Lung (tissue), 12 donors: ENCODE results near the gene GTPBP4. TPM values are rescaled to one million over a fixed set of nuclear protein-coding genes. Genes with fewer than 3 reads are reported as not detected.

Experiments used
- ATAC-seq: fragments of 200-7000 bp; cut with Tn5 transposase; one replicate; pipeline ENCODE4 v1.9.1; 2020; ENCODE audit warnings: moderate number of reproducible peaks; ENCODE audit not compliant: insufficient read depth, low FRiP score
- DNase-seq, 3 donors: peaks; one replicate each; pipeline ENCODE4 v3.0.0-alpha.2; 2013 to 2017
- H3K27ac ChIP-seq, 2 donors: one replicate each; pipeline ENCODE4 v1.5.1; 2013; ENCODE audit warnings: mild to moderate bottlenecking in 2 of 2, moderate library complexity in 2 of 2, control low read depth in 1 of 2, inconsistent platforms in 1 of 2, low read depth in 1 of 2, low read length in 1 of 2
- H3K27me3 ChIP-seq, 3 donors: one replicate each; pipeline ENCODE4 v1.5.1; 2013; ENCODE audit warnings: low read length in 2 of 3; ENCODE audit not compliant: control insufficient read depth in 3 of 3, insufficient read depth in 3 of 3
- H3K36me3 ChIP-seq, 4 donors: one replicate each; pipeline ENCODE4 v1.5.1; 2013; ENCODE audit warnings: low read length in 4 of 4, mild to moderate bottlenecking in 1 of 4, moderate library complexity in 1 of 4; ENCODE audit not compliant: control insufficient read depth in 4 of 4, insufficient read depth in 4 of 4
- H3K4me1 ChIP-seq, 5 donors: one replicate each; pipeline ENCODE4 v1.5.1; 2013; ENCODE audit warnings: low read length in 5 of 5, mild to moderate bottlenecking in 2 of 5, moderate library complexity in 1 of 5; ENCODE audit not compliant: control insufficient read depth in 5 of 5, insufficient read depth in 5 of 5
- H3K4me3 ChIP-seq: one replicate; pipeline ENCODE4 v1.5.1; 2013; ENCODE audit warnings: mild to moderate bottlenecking, control low read depth, moderate library complexity
- H3K9ac ChIP-seq, 2 donors: one replicate each; pipeline ENCODE4 v1.5.1; 2013; ENCODE audit warnings: low read length in 2 of 2, control low read depth in 1 of 2; ENCODE audit not compliant: insufficient read depth in 1 of 2
- H3K9me3 ChIP-seq, 4 donors: one replicate each; pipeline ENCODE4 v1.5.1; 2013; ENCODE audit warnings: low read length in 3 of 4, mild to moderate bottlenecking in 1 of 4, moderate library complexity in 1 of 4; ENCODE audit not compliant: control insufficient read depth in 4 of 4, insufficient read depth in 3 of 4
- CTCF ChIP-seq: IDR thresholded peaks from 2 replicates; pipeline ENCODE4 v1.5.1; 2012; ENCODE audit warnings: mild to moderate bottlenecking; ENCODE audit errors: control extremely low read depth, extremely low read depth
- WGBS, 2 donors: extraction: QIAGEN DNeasy Blood & Tissue Kit; methylation state at CpG; one replicate each; pipeline ENCODE4 v1.1.7; 2013; 5-methylcytosine and 5-hydroxymethylcytosine counted together
- polyA plus RNA-seq, 2 donors: library from polyadenylated mRNA; stranded (reverse); fragments of 200-250 nt; gene quantifications; one replicate each; pipeline ENCODE4 v1.2.1, GENCODE V29; 2013
- total RNA-seq, 2 donors: library from RNA; depleted of rRNA in 1 of 2; stranded (reverse); fragments of >200 nt in 1 of 2; gene quantifications; one replicate each; pipeline ENCODE4 v1.2.1, GENCODE V29; 2014 to 2021
- donor health status: control.
- donor health status: control.
- donor health status: Bipolar disorder and iron deficiency.
- donor health status: healthy.
- donor health status: DM: yes; HTN: yes; CAD: no.

GTPBP4 gene
- total and polyA plus RNA-seq, 4 donors, result 17.6 to 43.6 (median 39.1) TPM

- H3K4me1 ChIP-seq, result peaks cover 0 to 5% (median 0%) of the 10 kb centered on the region in 5 donors
- H3K9me3 ChIP-seq, result no peaks in the 10 kb centered on the region
- no peaks in the 10 kb centered on the region for H3K27me3 ChIP-seq
- no peak for ATAC-seq
- H3K4me3 ChIP-seq, result no peak overlapping the region
- H3K9ac ChIP-seq, result no peak overlapping the region
- no peak for TF ChIP-seq CTCF
- DNase-seq, result no peak
- no peak overlapping the region for H3K27ac ChIP-seq
- WGBS, 2 donors, result 91 to 96% methylated on average over 21 of the region's 21 CpGs
- no peaks in the 10 kb centered on the region for H3K36me3 ChIP-seq
These were observed 33.8 kb upstream of the GTPBP4 start for GRCh38 chr10:954396-954795.

GRCh38 chr10:955127-955819 lies 33.0 kb upstream of the GTPBP4 start:
- ATAC-seq (peak; percentile 47), DNase-seq (peak in 1 of 3 donors; percentile 35)
- no peak for TF ChIP-seq CTCF
- Histone ChIP-seq H3K4me1 (peaks cover 0 to 4% (median 0%) of the 10 kb centered on the region in 5 donors), H3K9me3 (no peaks in the 10 kb centered on the region), H3K4me3 (no peak overlapping the region), H3K36me3 (no peaks in the 10 kb centered on the region), H3K27ac (peak overlapping the region in 1 of 2 donors; percentile 57), H3K9ac (peak overlapping the region; percentile 39 to 55), H3K27me3 (peaks cover 0 to 3% (median 0%) of the 10 kb centered on the region in 3 donors)
- 41 to 53% methylated on average over 13 of the region's 13 CpGs for WGBS, 2 donors

DNA sequence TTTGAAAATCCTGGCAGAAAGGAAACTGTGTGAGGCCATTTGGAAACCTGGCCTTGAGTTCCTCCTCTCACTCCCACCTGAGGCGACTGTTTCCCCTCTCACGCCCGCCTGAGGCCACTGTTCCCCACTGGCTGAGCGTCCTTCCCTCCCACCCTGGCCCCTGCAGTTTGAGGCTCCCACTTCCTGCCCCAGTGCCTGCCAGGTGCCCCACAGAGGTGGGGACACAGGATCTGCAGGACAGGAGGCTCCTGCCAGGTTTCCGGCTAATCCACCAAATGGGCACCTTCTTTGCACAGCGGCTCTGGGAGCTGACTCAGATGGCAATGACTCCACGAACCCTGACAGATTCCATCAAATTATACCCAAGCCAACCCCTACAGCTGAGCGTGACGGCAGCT lies 32.4 kb upstream of the GTPBP4 start:
- Histone ChIP-seq H3K36me3 (no peaks in the 10 kb centered on the region), H3K27ac (peak overlapping the region in 1 of 2 donors; percentile 83), H3K27me3 (peaks cover 0 to 3% (median 0%) of the 10 kb centered on the region in 3 donors), H3K9ac (peak overlapping the region; percentile 39 to 55), H3K4me3 (no peak overlapping the region), H3K4me1 (peaks cover 0 to 4% (median 0%) of the 10 kb centered on the region in 5 donors), H3K9me3 (no peaks in the 10 kb centered on the region)
- 59 to 64% methylated on average over 9 of the region's 9 CpGs for WGBS, 2 donors
- DNase-seq, result peak in 2 of 3 donors; percentile 37 to 43
- ATAC-seq, result peak; percentile 41
- no peak for TF ChIP-seq CTCF
